Endothelial cell (in vitro differentiated cells): Measurements from ENCODE around the gene FRS3. TPM values are rescaled to one million over a fixed set of nuclear protein-coding genes. Genes with fewer than 3 reads are reported as not detected.

Experiments used
- DNase-seq: peaks from one replicate; pipeline ENCODE4 v3.0.0; 2021; ENCODE audit warnings: low spot score
- H3K27ac Mint-ChIP-seq: one replicate; pipeline ENCODE4 v1.8.0; 2021; ENCODE audit warnings: mixed read lengths, inconsistent platforms; ENCODE audit not compliant: unreplicated experiment
- H3K27me3 Mint-ChIP-seq: one replicate; pipeline ENCODE4 v1.8.0; 2021; ENCODE audit warnings: mild to moderate bottlenecking, moderate library complexity, mixed read lengths, inconsistent platforms; ENCODE audit not compliant: unreplicated experiment
- H3K36me3 Mint-ChIP-seq: one replicate; pipeline ENCODE4 v1.8.0; 2021; ENCODE audit warnings: mild to moderate bottlenecking, low read depth, mixed read lengths, inconsistent platforms; ENCODE audit not compliant: unreplicated experiment
- H3K4me1 Mint-ChIP-seq: one replicate; pipeline ENCODE4 v1.8.0; 2021; ENCODE audit warnings: mild to moderate bottlenecking, mixed read lengths, inconsistent platforms; ENCODE audit not compliant: unreplicated experiment
- H3K4me3 Mint-ChIP-seq: one replicate; pipeline ENCODE4 v1.8.0; 2021; ENCODE audit warnings: mild to moderate bottlenecking, mixed read lengths, inconsistent platforms; ENCODE audit not compliant: unreplicated experiment
- H3K9me3 Mint-ChIP-seq: one replicate; pipeline ENCODE4 v1.8.0; 2021; ENCODE audit warnings: mixed read lengths, inconsistent platforms; ENCODE audit not compliant: unreplicated experiment
- total RNA-seq: library from RNA; stranded (reverse); fragmentation: NEBNext Ultra II Directional; extraction: Animal tissue kit (Norgen Biotek cat#: 25700); gene quantifications from one replicate; pipeline ENCODE4 v1.2.1, GENCODE V29; 2021; ENCODE audit not compliant: unreplicated experiment
- TF ChIP-seq, protein P1 (sequence below): fragments of 200-600 bp; sonication (generic); IDR thresholded peaks from one replicate; pipeline ENCODE4 v1.5.0; 2021; ENCODE audit warnings: antibody characterized with exemption; ENCODE audit not compliant: unreplicated experiment

Gene FRS3
- total RNA-seq, 1 donor from 2014 or later, result 8.8 TPM

DNA sequence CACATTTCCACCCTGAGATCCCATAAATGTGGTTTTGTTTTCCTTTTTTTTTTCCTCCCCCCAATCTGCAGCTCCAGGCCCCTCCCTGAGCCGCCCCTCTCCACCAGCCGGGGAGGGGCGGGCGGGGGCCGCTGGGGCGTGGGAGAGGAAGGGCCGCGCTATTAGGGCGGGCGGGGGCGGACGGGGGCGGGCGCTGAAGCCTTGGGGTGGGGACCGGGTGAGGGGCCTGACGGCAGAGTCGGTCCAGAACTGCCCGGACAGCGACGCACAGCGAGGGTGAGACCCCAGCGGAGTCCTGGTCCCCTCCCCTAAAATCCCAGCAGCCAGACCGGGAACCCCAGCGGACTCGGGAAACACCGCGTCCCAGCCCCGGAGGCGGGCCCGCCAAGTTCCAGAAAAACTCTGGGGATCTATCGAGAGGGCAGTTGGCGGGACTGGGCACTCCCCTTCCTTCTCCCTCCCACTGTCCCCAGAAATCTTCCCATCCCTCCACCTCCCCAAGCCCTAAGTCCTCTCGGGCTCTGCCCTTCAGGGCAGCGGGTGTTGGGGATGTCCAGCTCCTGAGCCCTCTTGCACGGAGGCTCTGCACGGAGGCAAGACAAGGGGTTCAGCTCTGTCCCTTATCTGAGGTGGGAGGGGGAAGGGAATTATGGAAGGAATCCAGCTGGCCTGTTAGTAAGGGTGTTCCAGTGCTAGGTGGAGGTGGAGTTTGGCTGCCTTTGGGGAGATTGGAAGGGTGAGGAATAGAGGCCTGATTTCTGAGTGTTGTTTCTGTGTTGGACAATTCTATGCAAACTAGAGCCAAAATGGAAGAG, 1.1 kb upstream of the FRS3 start, which contains the start of gene PRICKLE4:
Gene PRICKLE4 (plus strand): TSS at position 232 of the 815 bp plus-strand sequence. CDS start 2,692 bp downstream, outside the sequence.
- TF ChIP-seq, protein P1, sequence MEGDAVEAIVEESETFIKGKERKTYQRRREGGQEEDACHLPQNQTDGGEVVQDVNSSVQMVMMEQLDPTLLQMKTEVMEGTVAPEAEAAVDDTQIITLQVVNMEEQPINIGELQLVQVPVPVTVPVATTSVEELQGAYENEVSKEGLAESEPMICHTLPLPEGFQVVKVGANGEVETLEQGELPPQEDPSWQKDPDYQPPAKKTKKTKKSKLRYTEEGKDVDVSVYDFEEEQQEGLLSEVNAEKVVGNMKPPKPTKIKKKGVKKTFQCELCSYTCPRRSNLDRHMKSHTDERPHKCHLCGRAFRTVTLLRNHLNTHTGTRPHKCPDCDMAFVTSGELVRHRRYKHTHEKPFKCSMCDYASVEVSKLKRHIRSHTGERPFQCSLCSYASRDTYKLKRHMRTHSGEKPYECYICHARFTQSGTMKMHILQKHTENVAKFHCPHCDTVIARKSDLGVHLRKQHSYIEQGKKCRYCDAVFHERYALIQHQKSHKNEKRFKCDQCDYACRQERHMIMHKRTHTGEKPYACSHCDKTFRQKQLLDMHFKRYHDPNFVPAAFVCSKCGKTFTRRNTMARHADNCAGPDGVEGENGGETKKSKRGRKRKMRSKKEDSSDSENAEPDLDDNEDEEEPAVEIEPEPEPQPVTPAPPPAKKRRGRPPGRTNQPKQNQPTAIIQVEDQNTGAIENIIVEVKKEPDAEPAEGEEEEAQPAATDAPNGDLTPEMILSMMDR, result no peak
- Mint-ChIP-seq H3K27me3 (peaks cover 5% of the 10 kb centered on the region), H3K9me3 (no peaks in the 10 kb centered on the region), H3K4me1 (peaks cover 46% of the 10 kb centered on the region), H3K36me3 (peaks cover 23% of the 10 kb centered on the region), H3K27ac (peak within 1 kb of the TSS; percentile 92), H3K4me3 (peak within 1 kb of the TSS; percentile 97)
- DNase-seq, result peak; percentile 62

DNA sequence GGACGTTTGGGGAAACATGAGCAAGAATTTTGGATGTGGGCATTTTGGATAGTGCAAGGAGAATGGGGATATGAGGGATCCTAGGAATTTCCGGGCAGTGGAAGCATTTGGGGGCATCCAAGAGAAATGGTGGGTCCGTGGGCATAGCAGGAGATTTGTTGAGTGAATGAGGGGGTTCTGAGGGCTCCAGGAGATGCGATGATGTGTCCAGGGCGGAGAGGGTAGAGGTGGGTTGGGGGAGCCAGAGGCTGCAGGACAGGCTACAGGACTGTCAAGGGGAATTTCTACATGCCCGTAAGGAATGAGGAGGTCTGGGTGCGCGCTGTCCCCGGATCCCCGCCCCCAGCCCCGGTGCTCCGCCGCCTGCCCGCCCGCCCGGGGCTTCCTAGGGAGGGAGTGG, 364 bp downstream of the FRS3 start:
- Mint-ChIP-seq H3K36me3 (peaks cover 23% of the 10 kb centered on the region), H3K9me3 (no peaks in the 10 kb centered on the region), H3K4me3 (peak overlapping the region; percentile 97), H3K27me3 (peaks cover 5% of the 10 kb centered on the region), H3K4me1 (peaks cover 33% of the 10 kb centered on the region), H3K27ac (peak overlapping the region; percentile 86)
- TF ChIP-seq, protein P1, result no peak
- DNase-seq, result no peak

DNA sequence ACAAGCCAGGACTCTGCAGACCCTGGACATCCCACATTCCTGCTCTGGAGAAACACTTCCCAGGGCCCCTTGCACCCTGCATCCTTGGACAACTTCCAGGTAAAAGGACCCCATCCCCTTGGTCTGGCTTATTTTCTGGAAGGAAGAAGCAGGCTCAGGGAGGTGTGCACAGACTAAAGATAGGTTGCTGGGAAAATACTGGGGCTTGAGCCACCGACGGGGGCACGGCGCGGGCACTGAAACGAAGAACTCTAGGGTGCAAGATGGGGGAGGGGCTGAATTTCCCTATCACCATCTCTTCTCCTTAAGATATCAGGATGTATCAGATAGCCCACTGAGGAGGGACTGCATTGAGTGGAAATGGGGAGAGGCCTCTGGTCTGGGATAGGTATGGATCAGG, 805 bp downstream of the FRS3 start:
- peak overlapping the region; percentile 86 for H3K27ac Mint-ChIP-seq
- H3K27me3 Mint-ChIP-seq, result peaks cover 5% of the 10 kb centered on the region
- H3K9me3 Mint-ChIP-seq, result no peaks in the 10 kb centered on the region
- DNase-seq, result no peak
- peak overlapping the region; percentile 97 for H3K4me3 Mint-ChIP-seq
- TF ChIP-seq, protein P1, result no peak
- peaks cover 29% of the 10 kb centered on the region for H3K4me1 Mint-ChIP-seq
- H3K36me3 Mint-ChIP-seq, result peaks cover 24% of the 10 kb centered on the region

DNA sequence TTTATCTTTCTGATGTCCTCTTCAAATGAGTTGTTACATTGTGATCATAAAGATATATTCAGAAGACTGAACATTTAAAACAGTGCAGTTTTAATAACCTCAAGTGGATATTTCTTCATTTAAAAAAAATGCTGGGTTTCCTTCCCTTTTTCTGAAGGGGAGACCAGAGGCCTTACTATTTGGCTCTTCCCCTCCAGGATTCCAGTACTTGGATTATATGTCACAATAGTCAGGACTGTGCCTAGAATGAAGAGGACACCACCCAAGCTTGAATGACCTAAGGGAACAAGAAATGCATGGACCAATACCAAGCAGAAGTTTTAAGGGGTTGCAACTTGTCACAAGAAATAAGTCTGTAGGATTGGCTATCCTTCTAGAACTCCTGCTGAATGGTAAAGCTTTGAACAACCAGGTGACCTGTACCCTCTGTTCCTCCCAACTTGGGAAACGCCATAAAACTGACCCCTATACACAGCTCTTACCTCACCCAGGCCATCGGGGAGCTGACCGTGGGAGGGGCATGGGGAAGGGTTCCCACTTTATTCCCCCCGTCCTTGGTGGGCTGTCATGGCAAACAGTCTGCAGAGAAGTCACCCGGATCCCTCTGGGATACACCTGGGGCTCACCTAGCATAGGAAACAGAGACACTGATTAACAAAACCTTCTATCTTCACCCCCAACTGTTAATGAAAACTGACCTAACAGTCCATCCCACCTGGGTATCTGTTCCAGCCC, 2.0 kb downstream of the FRS3 start:
- H3K4me1 Mint-ChIP-seq, result peaks cover 19% of the 10 kb centered on the region
- no peak overlapping the region for H3K27ac Mint-ChIP-seq
- TF ChIP-seq, protein P1, result no peak
- H3K4me3 Mint-ChIP-seq, result peak overlapping the region; percentile 19
- H3K9me3 Mint-ChIP-seq, result no peaks in the 10 kb centered on the region
- no peak for DNase-seq
- H3K27me3 Mint-ChIP-seq, result peaks cover 5% of the 10 kb centered on the region
- peaks cover 21% of the 10 kb centered on the region for H3K36me3 Mint-ChIP-seq
